ENCODE measurements around the gene RIMBP2.

DNA sequence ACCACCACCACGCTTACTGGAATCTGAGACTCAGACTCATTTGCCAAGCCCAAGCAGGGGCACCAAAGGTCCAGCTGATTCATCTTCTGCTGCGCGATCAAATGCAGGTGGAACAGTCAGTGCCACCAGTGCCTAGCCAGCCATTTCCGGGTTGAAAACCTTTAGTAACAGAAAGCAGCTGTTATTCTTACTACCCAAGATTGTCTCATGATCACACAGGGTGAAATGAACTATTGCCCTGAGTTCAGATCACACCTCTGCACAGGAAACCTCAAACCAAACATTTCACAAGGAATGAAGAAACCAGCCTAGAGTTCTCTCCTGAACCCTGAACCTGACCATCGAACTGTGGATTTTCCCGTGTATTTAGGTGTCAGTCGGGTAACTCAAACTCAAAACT lies 88.9 kb downstream of the RIMBP2 start:
- TF ChIP-seq, protein P1, sequence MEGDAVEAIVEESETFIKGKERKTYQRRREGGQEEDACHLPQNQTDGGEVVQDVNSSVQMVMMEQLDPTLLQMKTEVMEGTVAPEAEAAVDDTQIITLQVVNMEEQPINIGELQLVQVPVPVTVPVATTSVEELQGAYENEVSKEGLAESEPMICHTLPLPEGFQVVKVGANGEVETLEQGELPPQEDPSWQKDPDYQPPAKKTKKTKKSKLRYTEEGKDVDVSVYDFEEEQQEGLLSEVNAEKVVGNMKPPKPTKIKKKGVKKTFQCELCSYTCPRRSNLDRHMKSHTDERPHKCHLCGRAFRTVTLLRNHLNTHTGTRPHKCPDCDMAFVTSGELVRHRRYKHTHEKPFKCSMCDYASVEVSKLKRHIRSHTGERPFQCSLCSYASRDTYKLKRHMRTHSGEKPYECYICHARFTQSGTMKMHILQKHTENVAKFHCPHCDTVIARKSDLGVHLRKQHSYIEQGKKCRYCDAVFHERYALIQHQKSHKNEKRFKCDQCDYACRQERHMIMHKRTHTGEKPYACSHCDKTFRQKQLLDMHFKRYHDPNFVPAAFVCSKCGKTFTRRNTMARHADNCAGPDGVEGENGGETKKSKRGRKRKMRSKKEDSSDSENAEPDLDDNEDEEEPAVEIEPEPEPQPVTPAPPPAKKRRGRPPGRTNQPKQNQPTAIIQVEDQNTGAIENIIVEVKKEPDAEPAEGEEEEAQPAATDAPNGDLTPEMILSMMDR (IDR thresholded peaks at IDR 0.05), result no peak
- TF ChIP-seq POLR2A (IDR thresholded peaks at IDR 0.05), result no peak
- no peak for TF ChIP-seq EP300 (IDR thresholded peaks at IDR 0.05)
